Sigmoid colon (tissue), 7 donors: ENCODE data around the gene MBNL1. TPM values are rescaled to one million over a fixed set of nuclear protein-coding genes. Genes with fewer than 3 reads are reported as not detected.
"Not testable (repeated sequence)": the region's sequence is repeated elsewhere in the genome, so short reads cannot be mapped to it uniquely, and the experiment has no call there.

Experiments
- DNase-seq: peaks from one replicate; pipeline ENCODE4 v3.0.0-alpha.2; 2019
- H3K27ac ChIP-seq, 4 donors: fragments of 200-600 bp; sonication (generic); one replicate each; pipeline ENCODE4 v1.5.1; 2016 to 2019; ENCODE audit warnings: mild to moderate bottlenecking in 1 of 4
- H3K27me3 ChIP-seq, 3 donors: fragments of 200-600 bp; sonication (generic); one replicate each; pipeline ENCODE4 v1.5.1; 2019; ENCODE audit warnings: mild to moderate bottlenecking in 1 of 3
- H3K36me3 ChIP-seq, 4 donors: fragments of 200-600 bp; sonication (generic); one replicate each; pipeline ENCODE4 v1.5.1; 2016 to 2019
- H3K4me1 ChIP-seq, 4 donors: fragments of 200-600 bp; sonication (generic); one replicate each; pipeline ENCODE4 v1.5.1; 2017 to 2019
- H3K4me3 ChIP-seq, 4 donors: fragments of 200-600 bp; sonication (generic); one replicate each; pipeline ENCODE4 v1.5.1; 2017 to 2019; ENCODE audit warnings: mild to moderate bottlenecking in 2 of 4, moderate library complexity in 1 of 4
- H3K9me3 ChIP-seq, 4 donors: fragments of 200-600 bp in 3 of 4; sonication (generic) in 3 of 4; one replicate each; pipeline versions ENCODE4 v1.5.1 to v1.6.1; 2013 to 2019
- EP300 ChIP-seq, 4 donors: sonication (generic); formaldehyde crosslinking; IDR thresholded peaks; one replicate each; pipeline ENCODE4 v1.6.1; 2017; ENCODE audit warnings: antibody characterized with exemption in 4 of 4
- POLR2A ChIP-seq, 2 donors: fragments of 450-650 bp; IDR thresholded peaks; one replicate each; pipeline ENCODE4 v1.6.1; 2016; ENCODE audit warnings: antibody characterized with exemption in 2 of 2, mild to moderate bottlenecking in 2 of 2, moderate library complexity in 2 of 2
- POLR2AphosphoS5 ChIP-seq, 4 donors: sonication (generic); formaldehyde crosslinking; IDR thresholded peaks; one replicate each; pipeline ENCODE4 v1.6.1; 2017; ENCODE audit warnings: antibody characterized with exemption in 4 of 4
- WGBS, 2 donors: extraction: QIAGEN DNeasy Blood & Tissue Kit; methylation state at CpG; one replicate each; pipeline ENCODE4 v1.1.7; 2013; 5-methylcytosine and 5-hydroxymethylcytosine counted together
- intact Hi-C: fragments of 100-400 bp; cut with DNase I; formaldehyde crosslinking; loops from one replicate; pipeline ENCODE4 v1.15.1; 2023
- polyA plus RNA-seq, 3 donors: library from polyadenylated mRNA; stranded (reverse); fragments of 200-250 nt; gene quantifications; one replicate each; pipeline ENCODE4 v1.2.3, GENCODE V29; 2013
- total RNA-seq, 4 donors: library from RNA; depleted of rRNA; stranded (reverse); fragments of >200 nt; gene quantifications; one replicate each; pipeline ENCODE4 v1.1.0, GENCODE V29; 2016
- TF ChIP-seq, protein P1 (sequence below), 4 experiments: fragments of 450-650 bp in 3 of 4; fragments of 200-600 bp in 1 of 4; IDR thresholded peaks; one replicate each; pipeline ENCODE4 v1.5.1; 2016 to 2019; ENCODE audit warnings: antibody characterized with exemption in 4 of 4, mild to moderate bottlenecking in 3 of 4, moderate library complexity in 2 of 4
- donor health status: healthy with polysubstance abuse.
- donor health status: Bipolar disorder and iron deficiency.
- donor health status: healthy.

MBNL1 gene
- total and polyA plus RNA-seq, 7 donors: 60.5 to 898 (median 602) TPM

DNA sequence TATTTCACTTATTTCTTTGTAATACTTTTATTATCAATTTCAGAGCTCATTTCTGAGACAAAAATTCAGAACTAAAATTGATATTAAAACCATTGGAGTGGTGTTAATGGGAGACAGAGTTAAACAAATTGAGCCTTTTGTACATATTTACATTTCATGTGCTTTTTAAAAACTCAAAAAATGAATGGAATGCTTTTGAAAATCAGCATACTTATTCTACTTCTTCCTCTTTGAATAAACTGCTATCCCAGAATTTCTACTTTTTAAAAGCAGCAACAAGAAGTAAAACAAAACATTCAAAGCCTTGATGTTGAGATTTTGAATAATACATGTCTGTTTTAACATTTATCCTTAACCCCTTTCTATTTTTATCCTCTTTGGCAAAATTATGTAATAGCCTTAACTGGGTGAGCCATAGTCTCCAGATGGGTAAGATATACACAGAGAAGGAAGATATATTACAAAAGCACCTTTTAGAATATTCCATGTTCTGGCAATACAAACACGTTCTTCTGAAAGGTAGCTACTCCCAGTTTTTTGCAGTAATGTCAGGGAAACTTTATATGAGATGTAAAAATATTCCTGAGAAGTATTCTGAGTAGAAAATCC is 123.6 kb downstream of the MBNL1 start:
- Histone ChIP-seq H3K27me3 (no peaks in the 10 kb centered on the region), H3K27ac (peak overlapping the region; percentile 41 to 79 (median 75)), H3K4me1 (peaks cover 0 to 97% (median 77%) of the 10 kb centered on the region in 4 donors), H3K4me3 (no peak overlapping the region), H3K36me3 (peaks cover 0 to 6% (median 0%) of the 10 kb centered on the region in 4 donors), H3K9me3 (no peaks in the 10 kb centered on the region)
- DNase-seq: no peak
- TF ChIP-seq, protein P1, sequence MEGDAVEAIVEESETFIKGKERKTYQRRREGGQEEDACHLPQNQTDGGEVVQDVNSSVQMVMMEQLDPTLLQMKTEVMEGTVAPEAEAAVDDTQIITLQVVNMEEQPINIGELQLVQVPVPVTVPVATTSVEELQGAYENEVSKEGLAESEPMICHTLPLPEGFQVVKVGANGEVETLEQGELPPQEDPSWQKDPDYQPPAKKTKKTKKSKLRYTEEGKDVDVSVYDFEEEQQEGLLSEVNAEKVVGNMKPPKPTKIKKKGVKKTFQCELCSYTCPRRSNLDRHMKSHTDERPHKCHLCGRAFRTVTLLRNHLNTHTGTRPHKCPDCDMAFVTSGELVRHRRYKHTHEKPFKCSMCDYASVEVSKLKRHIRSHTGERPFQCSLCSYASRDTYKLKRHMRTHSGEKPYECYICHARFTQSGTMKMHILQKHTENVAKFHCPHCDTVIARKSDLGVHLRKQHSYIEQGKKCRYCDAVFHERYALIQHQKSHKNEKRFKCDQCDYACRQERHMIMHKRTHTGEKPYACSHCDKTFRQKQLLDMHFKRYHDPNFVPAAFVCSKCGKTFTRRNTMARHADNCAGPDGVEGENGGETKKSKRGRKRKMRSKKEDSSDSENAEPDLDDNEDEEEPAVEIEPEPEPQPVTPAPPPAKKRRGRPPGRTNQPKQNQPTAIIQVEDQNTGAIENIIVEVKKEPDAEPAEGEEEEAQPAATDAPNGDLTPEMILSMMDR (IDR thresholded peaks at IDR 0.05): no peak
- no peak for TF ChIP-seq POLR2A (IDR thresholded peaks at IDR 0.05)
- TF ChIP-seq EP300 (IDR thresholded peaks at IDR 0.05): no peak
- TF ChIP-seq POLR2AphosphoS5 (IDR thresholded peaks at IDR 0.05): no peak
- intact Hi-C loops: no loop called here
- 79 to 87% methylated on average over 1 of the region's 1 CpG for WGBS, 2 donors

GRCh38 chr3:152394246-152394645 is 125.5 kb downstream of the MBNL1 start:
- Histone ChIP-seq H3K27ac (peak overlapping the region; percentile 20 to 79 (median 75)), H3K27me3 (no peaks in the 10 kb centered on the region), H3K4me1 (peaks cover 0 to 96% (median 76%) of the 10 kb centered on the region in 4 donors), H3K4me3 (no peak overlapping the region), H3K36me3 (peaks cover 0 to 6% (median 0%) of the 10 kb centered on the region in 4 donors), H3K9me3 (no peaks in the 10 kb centered on the region)
- DNase-seq: no peak
- peak in 1 of 4 donors; percentile 8 for TF ChIP-seq POLR2AphosphoS5 (IDR thresholded peaks at IDR 0.05)
- TF ChIP-seq, protein P1 (IDR thresholded peaks at IDR 0.05): no peak
- 77 to 91% methylated on average over 1 of the region's 1 CpG for WGBS, 2 donors
- intact Hi-C loops: no loop called here

- TF ChIP-seq POLR2A (IDR thresholded peaks at IDR 0.05) (no peak), EP300 (IDR thresholded peaks at IDR 0.05) (no peak), POLR2AphosphoS5 (IDR thresholded peaks at IDR 0.05) (no peak)
- TF ChIP-seq, protein P1 (IDR thresholded peaks at IDR 0.05): no peak
- Histone ChIP-seq H3K36me3 (peaks cover 0 to 6% (median 0%) of the 10 kb centered on the region in 4 donors), H3K9me3 (no peaks in the 10 kb centered on the region), H3K27ac (peak overlapping the region; percentile 28 to 78 (median 62)), H3K4me1 (peaks cover 0 to 96% (median 80%) of the 10 kb centered on the region in 4 donors), H3K4me3 (no peak overlapping the region), H3K27me3 (no peaks in the 10 kb centered on the region)
- no peak for DNase-seq
- intact Hi-C loops: no loop called here
- 94 to 95% methylated on average over 4 of the region's 4 CpGs for WGBS, 2 donors
These were observed 127.0 kb downstream of the MBNL1 start for GRCh38 chr3:152395764-152396163.

GRCh38 chr3:152396867-152397266 is 128.1 kb downstream of the MBNL1 start:
- TF ChIP-seq, protein P1 (IDR thresholded peaks at IDR 0.05): no peak
- TF ChIP-seq EP300 (IDR thresholded peaks at IDR 0.05) (no peak), POLR2AphosphoS5 (IDR thresholded peaks at IDR 0.05) (no peak), POLR2A (IDR thresholded peaks at IDR 0.05) (no peak)
- Histone ChIP-seq H3K36me3 (peaks cover 0 to 6% (median 0%) of the 10 kb centered on the region in 4 donors), H3K9me3 (no peaks in the 10 kb centered on the region), H3K4me1 (peaks cover 0 to 96% (median 80%) of the 10 kb centered on the region in 4 donors), H3K4me3 (no peak overlapping the region), H3K27ac (peak overlapping the region; percentile 27 to 80 (median 62)), H3K27me3 (no peaks in the 10 kb centered on the region)
- DNase-seq: no peak
- intact Hi-C loops: no loop called here

DNA sequence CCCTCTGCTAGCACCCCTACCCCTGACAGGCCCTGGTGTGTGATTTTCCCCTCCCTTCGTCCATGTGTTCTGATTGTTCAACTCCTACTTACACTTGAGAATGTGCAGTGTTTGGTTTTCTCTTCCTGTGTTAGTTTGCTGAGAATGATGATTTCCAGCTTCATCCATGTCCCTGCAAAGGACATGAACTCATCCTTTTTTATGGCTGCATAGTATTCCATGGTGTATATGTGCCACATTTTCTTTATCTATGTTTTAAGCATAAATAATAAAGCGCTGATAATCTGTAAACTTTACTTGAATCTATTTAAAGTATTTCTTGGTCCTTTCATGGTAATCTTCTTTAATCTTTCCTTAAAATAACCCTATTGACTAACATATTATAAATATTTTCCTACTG is 128.6 kb downstream of the MBNL1 start:
- H3K36me3 ChIP-seq, intact Hi-C loops, DNase-seq, H3K4me3 ChIP-seq, H3K9me3 ChIP-seq, H3K27me3 ChIP-seq: not testable (repeated sequence)
- peaks cover 0 to 96% (median 80%) of the 10 kb centered on the region in 4 donors for H3K4me1 ChIP-seq
- peak overlapping the region; percentile 0 to 80 (median 39) for H3K27ac ChIP-seq
- WGBS, 2 donors: 96 to 98% methylated on average over 2 of the region's 2 CpGs
